Measurements from ENCODE around the gene DHRS3.

DNA sequence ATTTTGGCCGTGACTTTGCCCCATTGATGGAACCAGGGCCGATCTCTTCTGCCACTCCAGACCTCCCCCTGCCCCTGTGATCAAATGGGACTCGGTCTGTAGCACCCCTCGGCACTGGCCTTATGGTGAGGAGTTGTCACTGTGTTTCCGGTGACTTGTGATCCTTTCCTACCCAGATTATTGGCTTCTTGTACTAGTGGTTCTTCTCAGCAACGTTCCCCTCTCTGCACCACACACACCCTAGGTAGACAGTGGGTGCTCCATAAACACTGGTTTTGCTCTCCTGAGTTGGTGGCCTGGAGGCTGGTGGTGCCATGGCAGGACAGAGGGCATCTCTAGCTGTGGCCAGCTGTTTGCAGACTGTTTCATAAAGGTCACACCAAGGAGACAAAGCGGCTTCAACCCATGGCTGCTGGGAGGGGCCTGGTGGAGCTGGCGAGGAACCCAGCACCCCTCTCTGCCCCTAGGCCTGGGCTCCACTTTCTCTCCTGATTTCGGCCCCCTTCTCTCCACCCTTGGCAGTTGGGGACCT, 50.7 kb downstream of the DHRS3 start:
- no peak for TF ChIP-seq POLR2A (IDR thresholded peaks at IDR 0.05)
- TF ChIP-seq, protein P1, sequence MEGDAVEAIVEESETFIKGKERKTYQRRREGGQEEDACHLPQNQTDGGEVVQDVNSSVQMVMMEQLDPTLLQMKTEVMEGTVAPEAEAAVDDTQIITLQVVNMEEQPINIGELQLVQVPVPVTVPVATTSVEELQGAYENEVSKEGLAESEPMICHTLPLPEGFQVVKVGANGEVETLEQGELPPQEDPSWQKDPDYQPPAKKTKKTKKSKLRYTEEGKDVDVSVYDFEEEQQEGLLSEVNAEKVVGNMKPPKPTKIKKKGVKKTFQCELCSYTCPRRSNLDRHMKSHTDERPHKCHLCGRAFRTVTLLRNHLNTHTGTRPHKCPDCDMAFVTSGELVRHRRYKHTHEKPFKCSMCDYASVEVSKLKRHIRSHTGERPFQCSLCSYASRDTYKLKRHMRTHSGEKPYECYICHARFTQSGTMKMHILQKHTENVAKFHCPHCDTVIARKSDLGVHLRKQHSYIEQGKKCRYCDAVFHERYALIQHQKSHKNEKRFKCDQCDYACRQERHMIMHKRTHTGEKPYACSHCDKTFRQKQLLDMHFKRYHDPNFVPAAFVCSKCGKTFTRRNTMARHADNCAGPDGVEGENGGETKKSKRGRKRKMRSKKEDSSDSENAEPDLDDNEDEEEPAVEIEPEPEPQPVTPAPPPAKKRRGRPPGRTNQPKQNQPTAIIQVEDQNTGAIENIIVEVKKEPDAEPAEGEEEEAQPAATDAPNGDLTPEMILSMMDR (IDR thresholded peaks at IDR 0.05), result no peak
